GM12875 (cell line): ENCODE measurements around the gene TP53TG5.

ENCODE experiments used
- H3K4me3 ChIP-seq: one replicate; pipeline ENCODE4 v1.5.1; 2011; ENCODE audit warnings: low read depth, low read length, control low read depth
- CTCF ChIP-seq: IDR thresholded peaks from 2 replicates; pipeline ENCODE4 v1.5.1; 2011; ENCODE audit warnings: low read depth, mild to moderate bottlenecking, control low read depth, inconsistent platforms, low read length, moderate library complexity, borderline replicate concordance; ENCODE audit not compliant: insufficient read depth

Gene TP53TG5

GRCh38 chr20:45366631-45367030 is 11.5 kb downstream of the TP53TG5 start:
- TF ChIP-seq CTCF = no peak
- no peak overlapping the region for H3K4me3 ChIP-seq

- no peak overlapping the region for H3K4me3 ChIP-seq
- no peak for TF ChIP-seq CTCF
These were observed 11.9 kb downstream of the TP53TG5 start for GRCh38 chr20:45366192-45366591.

GRCh38 chr20:45365444-45365970 is 12.6 kb downstream of the TP53TG5 start:
- no peak overlapping the region for H3K4me3 ChIP-seq
- TF ChIP-seq CTCF = no peak

GRCh38 chr20:45363611-45364492 is 14.3 kb downstream of the TP53TG5 start:
- peak overlapping the region; percentile 70 for H3K4me3 ChIP-seq
- no peak for TF ChIP-seq CTCF

- peak within 1 kb of the TSS; percentile 70 for H3K4me3 ChIP-seq
- TF ChIP-seq CTCF = peak; percentile 77
These were observed 15.1 kb downstream of the TP53TG5 start, which contains the start of gene SYS1 for GRCh38 chr20:45362804-45363610. SYS1 (plus strand) TSS chr20:45363156; CDS start chr20:45363532, 376 bp downstream.

GRCh38 chr20:45361793-45362192 is 16.3 kb downstream of the TP53TG5 start:
- no peak for TF ChIP-seq CTCF
- no peak overlapping the region for H3K4me3 ChIP-seq
